NCI-H128 (cell line): ENCODE measurements around the gene VPS13C.

ENCODE experiments used
- DNase-seq: peaks from one replicate; lab custom pipeline; 2025; ENCODE audit not compliant: unreplicated experiment; lab: John Stamatoyannopoulos, UW

Gene VPS13C

GRCh38 chr15:61824291-61824690, 236.0 kb downstream of the VPS13C start:
- DNase-seq: no peak

- DNase-seq: no peak
Measured at GRCh38 chr15:61822511-61822910, 237.7 kb downstream of the VPS13C start.

GRCh38 chr15:61820951-61821350, 239.3 kb downstream of the VPS13C start:
- no peak for DNase-seq

- no peak for DNase-seq
Measured at GRCh38 chr15:61820212-61820611, 240.0 kb downstream of the VPS13C start.

- no peak for DNase-seq
Measured at GRCh38 chr15:61819386-61819785, 240.9 kb downstream of the VPS13C start.

GRCh38 chr15:61818801-61819200, 241.4 kb downstream of the VPS13C start:
- no peak for DNase-seq

GRCh38 chr15:61816856-61817255, 243.4 kb downstream of the VPS13C start:
- DNase-seq: no peak

- DNase-seq: no peak
Measured at GRCh38 chr15:61815356-61816083, 244.7 kb downstream of the VPS13C start.

GRCh38 chr15:61812476-61812875, 247.8 kb downstream of the VPS13C start:
- DNase-seq: no peak

GRCh38 chr15:61811952-61812351, 248.3 kb downstream of the VPS13C start:
- DNase-seq: no peak

GRCh38 chr15:61809216-61809615, 251.0 kb downstream of the VPS13C start:
- no peak for DNase-seq

- DNase-seq: no peak
Measured at GRCh38 chr15:61807281-61807929, 252.8 kb downstream of the VPS13C start.
